HG03064 (cell line): ENCODE measurements around the gene HTR2C.
"Not testable (repeated sequence)": the region's sequence is repeated elsewhere in the genome, so short reads cannot be mapped to it uniquely, and the experiment has no call there.

ENCODE experiments used
- ATAC-seq: cut with Tn5 transposase; IDR thresholded peaks from one replicate; pipeline ENCODE4 v1.9.1; 2021; ENCODE audit warnings: low read depth; ENCODE audit not compliant: unreplicated experiment

The HTR2C gene

DNA sequence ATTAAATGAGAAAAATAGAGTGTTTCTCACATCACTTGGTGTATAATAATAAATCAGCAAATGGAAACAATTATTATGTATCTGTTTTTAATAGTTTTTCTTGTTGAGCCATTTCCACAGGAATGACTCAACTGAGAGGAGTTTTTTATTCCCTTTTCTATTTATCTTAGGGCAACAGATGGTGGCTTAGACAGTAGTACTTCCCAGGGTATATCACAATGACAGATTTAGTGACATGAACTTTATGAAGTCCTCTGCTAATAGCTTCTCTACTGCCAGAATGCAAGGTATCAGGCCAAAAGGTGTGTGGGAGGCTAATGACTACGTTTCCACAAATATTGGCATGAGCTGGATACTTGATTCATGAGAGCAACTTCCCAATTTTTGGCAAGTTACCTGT, 126.7 kb downstream of the HTR2C start:
- ATAC-seq: no peak

DNA sequence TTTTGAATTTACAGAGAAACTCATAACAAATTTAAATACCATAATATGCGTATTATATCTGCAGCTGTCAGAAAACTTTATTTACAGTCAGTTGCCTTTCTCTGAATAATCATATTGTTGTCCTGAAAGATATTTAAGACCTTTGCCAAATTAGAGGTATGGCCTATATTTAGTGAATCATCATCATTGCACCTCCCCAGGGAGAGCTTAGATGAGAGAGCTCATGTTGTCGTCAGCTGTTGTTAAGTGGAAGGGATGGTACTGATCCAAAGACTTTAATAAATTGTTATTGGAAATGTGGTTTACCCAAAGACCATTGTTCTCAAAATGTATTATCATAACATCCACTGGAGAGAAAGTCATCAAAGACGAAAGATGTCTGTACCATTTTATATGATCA, 128.6 kb downstream of the HTR2C start:
- no peak for ATAC-seq

GRCh38 chrX:114715096-114715495, 131.2 kb downstream of the HTR2C start:
- ATAC-seq: no peak

DNA sequence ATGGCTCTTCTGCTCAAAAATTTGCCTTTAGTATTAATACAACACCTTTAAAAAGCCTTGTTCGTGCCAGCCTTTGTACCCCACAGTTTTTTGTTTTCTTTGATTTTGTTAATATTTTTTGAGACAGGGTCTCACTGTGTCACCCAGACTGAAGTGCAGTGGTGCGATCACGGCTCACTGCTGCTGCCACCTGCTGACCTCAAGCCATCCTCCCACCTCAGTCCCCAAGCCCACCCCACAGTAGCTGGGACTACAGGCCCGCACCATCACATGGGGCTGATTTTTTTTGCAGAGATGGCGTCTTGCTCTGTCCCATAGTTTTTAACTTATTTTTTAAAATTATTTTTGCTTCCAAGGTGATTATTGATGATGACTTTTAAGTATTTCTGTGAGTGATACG, 134.0 kb downstream of the HTR2C start:
- no peak for ATAC-seq

- no peak for ATAC-seq
Observed at GRCh38 chrX:114766541-114766940, 182.7 kb downstream of the HTR2C start.

GRCh38 chrX:114774691-114775090, 190.8 kb downstream of the HTR2C start:
- no peak for ATAC-seq

DNA sequence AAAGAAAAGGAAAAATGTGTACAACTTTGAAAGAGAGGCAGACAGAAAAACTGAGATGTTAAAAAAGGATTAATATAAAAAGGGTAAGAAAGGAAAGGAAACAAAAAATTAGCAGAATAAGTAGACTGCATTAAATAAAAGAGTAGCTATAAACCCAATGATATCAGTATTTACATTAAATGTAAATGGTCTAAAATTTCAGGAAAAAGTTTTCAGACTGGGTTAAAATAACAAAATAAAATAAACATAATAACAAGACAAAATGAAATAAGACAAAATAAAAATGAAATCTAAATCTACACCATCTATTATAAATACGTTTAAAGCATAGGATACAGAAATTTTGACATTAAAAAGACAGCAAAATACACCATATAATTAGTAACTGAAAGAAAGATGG, 199.0 kb downstream of the HTR2C start:
- ATAC-seq: no peak

DNA sequence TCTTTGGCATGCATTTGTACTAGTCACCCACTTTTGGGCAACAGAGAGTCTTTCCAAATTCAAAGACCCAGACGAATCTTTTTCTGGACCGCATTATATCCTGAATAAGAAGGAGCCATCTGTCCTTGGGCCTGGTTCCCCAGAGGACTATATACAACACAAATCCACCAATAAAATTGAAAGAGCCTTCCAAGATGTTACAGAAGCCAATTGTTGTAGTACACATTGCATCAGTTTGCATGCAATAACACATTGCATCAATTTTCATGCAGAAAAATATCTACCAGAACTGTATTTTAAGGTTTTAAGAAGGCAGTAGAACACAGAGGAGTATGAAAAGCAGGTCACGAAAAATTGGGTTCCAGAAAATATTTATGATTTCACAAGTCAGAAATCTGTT, 203.2 kb downstream of the HTR2C start:
- ATAC-seq: no peak

DNA sequence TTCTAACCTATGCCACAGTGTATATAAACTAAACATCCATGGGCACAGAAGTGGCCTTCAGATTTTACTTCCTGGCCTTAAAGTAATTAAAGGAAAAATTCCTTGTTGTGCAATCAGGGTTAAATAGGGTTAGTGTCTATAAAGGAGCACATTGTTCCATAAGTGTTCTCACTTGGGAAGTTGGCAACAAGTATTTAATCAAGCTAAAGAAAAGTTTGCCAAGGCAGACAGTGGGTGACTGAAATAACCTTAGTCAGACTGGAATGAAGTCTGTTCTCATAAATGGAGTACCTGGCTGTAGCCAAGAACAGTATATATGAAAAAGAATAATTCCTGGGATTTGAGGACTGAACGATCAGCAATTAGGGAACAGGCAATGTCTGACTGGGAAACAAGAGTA, 213.6 kb downstream of the HTR2C start:
- ATAC-seq: no peak

DNA sequence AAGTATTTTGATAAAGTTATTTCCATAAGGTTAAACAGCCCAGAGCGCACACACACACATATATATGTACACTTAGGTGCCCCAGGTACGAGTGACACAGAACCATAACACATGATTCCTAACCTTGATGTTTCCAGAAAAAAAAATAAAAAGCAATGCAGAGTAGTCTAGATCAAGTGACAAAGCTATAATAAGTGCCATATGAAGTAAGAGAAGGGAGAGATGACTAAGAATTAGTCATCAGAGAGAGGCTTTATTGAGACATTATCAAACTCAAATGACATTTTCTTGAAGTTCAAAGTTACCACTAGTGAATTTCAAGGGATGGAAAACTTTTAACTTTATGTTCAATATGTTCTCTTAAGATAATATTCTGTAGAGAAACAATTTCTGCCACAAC, 215.0 kb downstream of the HTR2C start:
- ATAC-seq: no peak

GRCh38 chrX:114800719-114801118, 216.8 kb downstream of the HTR2C start:
- no peak for ATAC-seq

- no peak for ATAC-seq
Observed at GRCh38 chrX:114819509-114819908, 235.6 kb downstream of the HTR2C start.

- ATAC-seq: no peak
Observed at GRCh38 chrX:114841051-114841450, 257.2 kb downstream of the HTR2C start.

GRCh38 chrX:114842181-114842580, 258.3 kb downstream of the HTR2C start:
- no peak for ATAC-seq

GRCh38 chrX:114889481-114889880, 305.6 kb downstream of the HTR2C start:
- ATAC-seq: no peak

DNA sequence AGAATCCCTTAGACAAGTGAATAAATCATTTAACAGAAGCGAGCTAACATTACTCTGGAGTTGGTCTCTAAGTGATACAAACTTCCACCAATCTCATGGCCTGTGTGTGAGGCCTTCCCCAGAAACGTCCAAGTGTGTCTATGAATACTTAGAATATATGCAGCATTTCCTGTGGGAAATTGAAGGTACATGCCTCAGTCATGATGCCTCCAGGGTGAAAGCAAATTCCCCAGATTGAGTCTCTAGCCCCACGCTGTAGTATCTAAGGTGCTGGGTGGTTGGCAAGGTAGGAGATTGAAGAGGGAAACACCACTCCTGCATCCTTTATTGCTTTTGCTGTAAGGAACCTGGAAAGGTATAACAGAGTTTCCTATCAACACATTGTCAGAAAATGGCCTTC, 319.7 kb downstream of the HTR2C start:
- no peak for ATAC-seq

- ATAC-seq: no peak
Observed at GRCh38 chrX:114905251-114905650, 321.4 kb downstream of the HTR2C start.

- ATAC-seq: no peak
Observed at GRCh38 chrX:114906984-114907510, 323.2 kb downstream of the HTR2C start.

DNA sequence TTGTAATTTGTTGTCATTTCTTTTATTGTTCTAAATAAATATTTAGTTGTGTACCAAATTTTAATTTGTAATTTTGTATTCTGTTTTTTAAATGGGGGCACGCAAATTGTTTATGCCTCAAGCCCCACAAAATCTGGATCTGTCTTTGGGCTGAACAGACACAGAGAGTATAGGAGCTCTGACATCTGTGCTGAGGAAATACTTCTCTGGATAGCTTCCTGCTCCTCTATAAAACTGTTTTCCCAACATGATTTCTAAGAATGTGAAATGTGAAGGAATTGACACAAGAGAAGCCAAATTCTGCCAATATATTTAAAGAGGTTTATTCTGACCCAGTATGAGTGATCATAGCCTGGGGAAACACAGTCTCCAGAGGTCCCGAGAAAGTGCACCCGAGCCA, 340.5 kb downstream of the HTR2C start:
- no peak for ATAC-seq

DNA sequence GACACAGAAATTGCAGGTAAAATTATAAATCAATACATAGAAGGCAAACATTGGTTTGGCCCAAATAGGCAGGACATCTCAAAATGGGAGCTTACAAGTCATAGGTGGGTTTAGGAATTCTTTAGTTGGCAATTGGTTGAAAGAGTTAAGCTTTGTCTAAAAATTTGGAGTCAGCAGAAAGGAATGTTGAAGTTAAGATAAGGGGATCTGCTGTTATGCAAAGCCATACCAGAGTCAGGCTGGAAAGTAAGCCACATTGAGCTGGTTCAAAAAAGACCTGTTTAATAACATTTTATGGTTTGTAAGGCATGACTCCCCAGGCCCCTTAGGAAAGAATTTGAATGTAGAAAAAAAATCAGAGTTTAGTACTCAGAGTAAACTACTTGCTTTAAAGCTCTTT, 341.0 kb downstream of the HTR2C start:
- ATAC-seq: no peak

DNA sequence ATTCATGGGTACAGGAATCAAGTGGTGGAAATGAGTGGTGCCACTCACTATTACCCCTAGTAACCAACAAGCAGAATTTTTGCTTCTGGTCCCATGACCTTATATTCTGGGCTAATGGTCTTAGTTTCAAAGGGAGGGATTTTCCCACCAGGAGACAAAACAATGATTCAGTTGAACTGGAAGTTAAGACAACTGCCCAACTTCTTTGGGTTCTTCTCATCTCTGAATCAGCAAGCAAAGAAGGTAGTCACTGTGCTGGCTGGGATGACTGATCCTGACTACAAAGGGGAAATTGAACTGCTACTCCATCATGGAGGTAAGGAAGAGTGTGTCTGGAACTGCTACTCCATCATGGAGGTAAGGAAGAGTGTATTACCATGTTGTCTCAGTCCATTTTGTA, 346.3 kb downstream of the HTR2C start:
- no peak for ATAC-seq

GRCh38 chrX:114932550-114932949, 348.7 kb downstream of the HTR2C start:
- no peak for ATAC-seq

DNA sequence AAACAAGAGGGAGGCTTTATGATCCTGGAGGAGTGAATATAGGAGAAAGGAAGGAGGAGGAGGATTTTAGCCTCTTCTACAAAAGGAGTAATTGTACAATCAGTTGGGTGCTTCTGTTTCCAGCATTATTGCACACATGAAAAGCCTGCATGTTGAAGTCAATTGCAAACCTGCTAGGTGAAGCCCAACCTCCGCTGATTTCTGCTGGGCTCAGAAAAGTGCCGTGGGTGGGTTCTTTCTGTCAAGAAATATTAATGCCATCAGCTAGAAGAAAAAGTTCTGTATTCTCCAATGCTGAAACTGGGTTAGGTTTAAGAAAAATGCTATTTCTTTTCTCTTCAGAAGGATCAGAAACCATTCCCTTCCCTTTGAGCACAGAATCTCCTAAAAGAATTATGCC, 349.4 kb downstream of the HTR2C start:
- ATAC-seq: not testable (repeated sequence)
